KBM-7 (cell line): ENCODE results near the gene ATP13A1.
"Not testable (repeated sequence)": the region's sequence is repeated elsewhere in the genome, so short reads cannot be mapped to it uniquely, and the experiment has no call there.

Source experiments
- DNase-seq: peaks from one replicate; pipeline ENCODE4 v3.0.0-alpha.2; 2015
- in situ Hi-C: fragments of 300-500 bp; cut with MboI; formaldehyde crosslinking; loops from 2 replicates; pipeline ENCODE4 v1.14.3; 2020; ENCODE audit warnings: low sequenced_read_pairs, low pct_unique_long_range_greater_than_20kb, mixed read lengths

The ATP13A1 gene

DNA sequence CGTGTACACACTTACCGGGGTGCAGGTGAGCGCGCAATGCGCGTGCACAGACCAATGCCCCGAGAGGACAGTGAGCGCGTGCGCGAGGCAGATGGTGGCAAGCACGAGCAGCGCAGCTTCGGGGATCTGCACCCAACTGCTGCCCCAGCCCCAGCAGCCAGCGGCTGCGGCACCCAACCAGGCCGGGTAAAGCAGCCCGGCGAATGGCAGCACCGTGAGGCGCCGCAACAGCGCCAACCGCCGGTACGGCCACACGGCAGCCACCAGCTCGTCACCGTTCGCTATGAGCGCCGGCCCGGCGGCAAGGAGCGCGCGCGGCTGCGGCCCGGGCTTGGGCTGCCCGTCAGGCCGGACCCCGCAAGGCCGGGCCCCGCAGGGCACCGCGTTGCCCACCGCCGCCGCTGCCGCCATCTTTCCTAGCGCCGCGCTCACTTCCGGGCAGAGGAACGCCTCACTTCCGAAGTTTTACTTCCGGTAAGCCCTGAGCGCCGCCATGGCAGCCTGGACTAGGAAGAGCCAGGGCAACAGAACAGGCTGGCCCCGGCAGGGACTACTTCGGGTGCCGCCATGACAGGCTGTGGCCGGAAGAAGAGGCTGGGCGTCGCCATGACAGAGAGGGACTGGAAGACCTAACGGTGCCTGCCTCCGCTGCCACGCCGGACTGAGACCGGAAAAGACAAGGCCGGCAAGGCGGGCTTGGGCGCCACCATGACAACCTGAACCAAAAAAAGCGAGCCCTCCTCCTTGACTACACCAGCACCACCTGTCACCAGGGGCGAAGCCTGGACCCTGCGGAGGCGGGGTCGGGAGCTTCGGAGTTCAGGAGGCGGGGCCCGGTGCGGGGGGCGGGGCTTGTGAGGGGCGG lies at the start of gene ATP13A1:
Gene ATP13A1 (minus strand): TSS at position 421 of the 865 bp plus-strand sequence. CDS start 10 bp downstream, at position 411.
- in situ Hi-C loops = no loop called here
- DNase-seq = peak; percentile 98

DNA sequence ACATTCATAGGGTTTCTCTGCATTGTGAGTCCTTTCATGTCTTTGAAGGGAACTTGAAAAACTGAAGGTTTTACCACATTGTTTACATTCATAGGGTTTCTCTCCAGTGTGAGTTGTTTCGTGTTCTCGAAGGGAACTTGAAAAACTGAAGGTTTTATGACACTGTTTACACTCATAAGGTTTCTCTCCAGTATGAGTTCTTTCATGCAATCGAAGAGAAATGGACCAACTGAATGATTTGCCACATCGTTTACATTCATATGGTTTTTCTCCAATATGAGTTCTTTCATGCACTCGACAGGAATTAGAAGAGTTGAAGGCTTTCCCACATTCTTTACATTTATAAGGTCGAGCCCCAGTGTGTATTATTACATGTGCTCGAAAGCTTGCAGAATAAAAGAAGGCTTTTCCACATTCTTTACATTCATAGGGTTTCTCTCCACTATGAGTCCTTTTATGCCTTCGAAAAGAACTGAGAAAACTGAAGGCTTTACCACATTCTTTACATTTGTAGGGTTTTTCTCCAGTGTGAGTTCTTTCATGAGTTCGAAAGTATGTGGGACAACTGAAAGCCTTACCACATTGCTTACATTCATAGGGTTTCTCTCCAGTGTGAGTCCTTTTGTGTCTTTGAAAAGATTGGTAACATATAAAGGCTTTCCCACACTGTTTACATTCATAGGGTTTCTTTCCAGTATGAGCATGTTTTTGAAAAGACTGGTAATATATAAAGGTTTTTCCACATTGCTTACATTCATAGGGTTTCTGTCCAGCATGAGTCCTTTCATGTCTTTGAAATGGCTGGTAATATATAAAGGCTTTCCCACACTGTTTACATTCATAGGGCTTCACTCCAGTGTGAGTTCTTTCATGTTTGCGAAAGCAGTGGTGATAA lies 48.7 kb upstream of the ATP13A1 start:
- in situ Hi-C loops = no loop called here
- DNase-seq = no peak

DNA sequence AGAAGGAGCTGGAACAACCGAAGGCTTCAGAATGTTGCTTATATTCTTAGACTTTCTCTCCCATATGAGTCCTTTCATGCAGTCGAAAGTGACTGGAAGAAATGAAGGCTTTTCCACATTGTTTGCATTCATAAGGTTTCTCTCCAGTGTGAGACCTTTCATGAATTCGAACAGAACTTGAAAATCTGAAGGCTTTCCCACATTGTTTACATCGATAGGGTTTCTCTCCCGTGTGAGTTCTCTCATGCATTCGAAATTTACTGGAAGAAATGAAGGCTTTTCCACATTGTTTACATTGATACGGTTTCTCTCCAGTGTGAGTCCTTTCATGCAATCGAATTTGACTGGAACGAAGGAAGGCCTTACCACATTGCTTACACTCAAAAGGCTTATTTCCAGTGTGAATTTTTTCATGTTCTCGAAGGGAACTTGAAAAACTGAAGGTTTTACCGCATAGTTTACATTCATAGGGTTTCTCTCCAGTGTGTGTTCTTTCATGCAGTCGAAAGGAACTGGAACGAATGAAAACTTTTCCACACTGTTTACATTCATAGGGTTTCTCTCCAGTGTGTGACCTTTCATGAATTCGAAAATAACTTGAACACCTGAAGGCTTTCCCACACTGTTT lies 47.9 kb upstream of the ATP13A1 start:
- in situ Hi-C loops = no loop called here

DNA sequence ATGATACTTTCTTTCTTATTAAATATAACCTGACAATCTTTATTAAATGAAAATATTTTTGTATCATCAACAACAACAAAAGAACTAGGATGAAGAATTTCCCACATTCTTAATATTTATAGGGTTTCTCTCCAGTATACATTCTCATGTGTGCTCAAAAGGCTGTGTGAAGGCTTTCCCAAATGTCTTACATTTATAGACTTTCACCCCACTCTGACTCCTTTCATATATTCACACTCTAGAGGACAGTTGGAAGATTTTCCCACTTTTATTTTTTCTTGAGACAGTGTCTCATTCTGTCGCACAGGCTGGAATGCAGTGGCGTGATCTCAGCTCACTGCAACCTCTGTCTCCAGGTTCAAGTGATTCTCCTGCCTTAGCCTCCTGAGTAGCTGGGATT lies 47.0 kb upstream of the ATP13A1 start:
- no peak for DNase-seq
- in situ Hi-C loops = no loop called here

More for the DNA sequence above, 47.9 kb upstream of the ATP13A1 start:
- DNase-seq = no peak

DNA sequence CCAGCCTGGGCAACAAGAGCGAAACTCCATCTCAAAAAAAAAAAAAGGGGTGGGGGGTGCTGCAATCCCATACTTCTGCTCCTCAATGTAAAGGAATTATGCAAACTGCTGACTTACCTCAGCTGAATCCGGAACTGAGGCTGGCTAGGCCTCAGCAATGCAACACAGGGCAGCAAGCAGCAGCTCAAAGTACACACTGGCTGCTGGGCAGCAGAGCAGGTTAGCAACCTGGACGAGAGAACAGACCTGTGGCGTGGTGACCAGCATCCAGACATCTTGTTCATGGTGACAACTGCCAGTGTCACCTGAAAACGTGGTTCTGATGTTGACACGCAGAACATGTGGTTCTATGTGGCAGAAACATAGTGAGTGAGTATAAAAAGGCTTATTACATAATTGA lies 41.4 kb upstream of the ATP13A1 start:
- in situ Hi-C loops = no loop called here
- DNase-seq = no peak

DNA sequence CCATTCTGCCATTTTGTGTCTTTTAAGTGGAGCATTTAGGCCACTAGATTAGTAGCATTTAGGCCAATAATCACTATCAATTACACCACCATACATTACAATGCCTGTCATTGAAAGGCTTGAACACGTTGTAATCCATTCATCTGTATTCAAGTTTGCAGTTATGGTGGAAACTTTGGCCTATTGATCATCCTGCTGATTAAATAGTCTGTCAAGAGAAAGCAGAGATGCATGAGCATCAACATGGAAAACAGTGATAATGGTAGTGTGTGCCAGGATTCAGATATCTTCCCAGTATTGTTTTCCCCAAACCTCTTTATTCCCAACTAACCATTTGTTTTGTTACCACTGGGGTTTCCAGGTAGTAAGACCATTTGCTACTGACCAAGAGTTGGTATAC lies 37.0 kb upstream of the ATP13A1 start:
- in situ Hi-C loops, DNase-seq: not testable (repeated sequence)

DNA sequence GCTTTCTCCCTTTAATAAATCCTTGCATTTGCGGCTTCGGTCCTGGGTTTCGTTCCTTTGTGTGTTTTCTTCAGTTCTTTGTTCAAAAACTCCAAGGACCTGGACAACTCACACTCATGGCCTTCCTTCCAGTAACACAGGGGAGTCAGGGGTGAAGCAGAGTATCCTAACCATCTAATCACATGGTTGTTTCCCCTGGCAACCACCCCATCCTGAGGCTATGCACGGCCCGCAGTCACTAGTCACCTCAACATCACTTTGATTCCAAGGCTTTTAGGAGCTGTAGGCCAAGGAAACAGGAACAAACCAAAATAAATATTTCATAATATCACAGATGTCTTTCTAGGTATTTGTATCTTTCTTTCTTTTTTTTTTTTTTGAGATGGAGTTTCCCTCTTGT lies 34.1 kb upstream of the ATP13A1 start:
- no peak for DNase-seq
- in situ Hi-C loops = no loop called here

DNA sequence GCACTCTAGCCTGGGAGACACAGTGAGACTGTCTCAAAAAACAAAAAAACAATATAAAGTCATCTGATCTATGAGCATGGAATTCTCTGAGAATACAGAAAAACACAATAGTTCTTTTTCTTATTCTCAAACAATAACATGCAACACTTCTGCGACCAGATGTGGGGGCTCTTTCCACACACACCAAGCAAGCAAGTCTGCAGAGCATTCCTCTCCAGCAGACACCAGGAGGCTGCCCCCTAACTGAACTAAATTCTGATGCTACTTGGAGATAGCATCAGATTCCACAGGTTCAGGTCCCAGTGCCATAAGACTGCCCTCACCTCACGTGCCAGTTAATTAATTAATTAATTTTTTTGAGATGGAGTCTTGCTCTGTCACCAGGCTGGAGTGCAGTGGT lies 32.9 kb upstream of the ATP13A1 start:
- in situ Hi-C loops = no loop called here
- DNase-seq = no peak

DNA sequence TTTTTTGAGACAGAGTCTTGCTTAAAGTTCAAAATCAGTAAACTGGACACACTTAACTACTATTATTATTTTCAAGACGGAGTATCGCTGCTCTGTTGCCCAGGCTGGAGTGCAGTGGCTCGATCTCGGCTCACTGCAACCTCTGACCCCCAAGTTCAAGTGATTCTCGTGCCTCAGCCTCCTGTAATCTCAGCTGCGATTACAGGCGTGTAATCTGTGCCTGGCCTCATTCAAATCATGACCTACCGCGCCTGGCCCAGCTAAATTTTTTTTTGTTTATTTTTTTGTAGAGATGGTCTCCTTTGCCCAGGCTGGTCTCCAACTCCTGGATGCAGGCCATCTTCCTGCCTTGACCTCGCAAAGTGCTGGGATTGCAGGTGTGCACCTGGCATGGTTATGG lies 28.2 kb upstream of the ATP13A1 start:
- DNase-seq = no peak
- in situ Hi-C loops = no loop called here

DNA sequence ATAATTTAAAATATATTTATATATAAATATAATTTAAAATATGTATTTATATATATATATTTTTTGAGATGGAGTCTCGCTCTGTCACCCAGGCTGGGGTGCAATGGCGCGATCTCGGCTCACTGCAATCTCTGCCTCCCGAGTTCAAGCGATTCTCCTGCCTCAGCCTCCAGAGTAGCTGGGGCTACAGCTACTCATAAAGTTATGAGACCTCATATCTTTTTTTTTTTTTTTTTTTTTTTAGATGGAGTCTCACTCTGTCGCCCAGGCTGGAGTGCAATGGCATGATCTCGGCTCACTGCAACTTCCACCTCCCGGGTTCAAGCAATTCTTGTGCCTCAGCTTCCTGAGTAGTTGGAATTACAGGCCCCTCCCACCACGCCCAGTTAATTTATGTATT lies 25.5 kb upstream of the ATP13A1 start:
- in situ Hi-C loops = not testable (repeated sequence)
- peak; percentile 36 for DNase-seq

DNA sequence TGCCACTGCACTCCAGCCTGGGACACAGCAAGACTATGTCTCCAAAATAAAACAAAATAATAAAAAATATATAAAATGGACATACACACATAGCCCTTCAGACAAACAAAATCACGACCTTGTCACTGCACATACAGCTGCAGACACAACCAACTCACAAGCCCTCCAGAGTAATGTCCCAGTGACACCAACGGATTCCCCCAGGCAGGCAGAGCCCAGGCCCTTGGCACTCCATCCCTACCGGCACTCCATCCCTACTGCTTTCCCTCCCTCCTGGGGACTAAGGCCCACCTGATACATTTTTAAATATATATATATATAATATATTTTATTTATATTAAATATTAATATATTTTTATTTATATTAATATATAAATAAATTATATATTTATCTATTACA lies 23.6 kb upstream of the ATP13A1 start:
- in situ Hi-C loops = no loop called here
- peak; percentile 27 for DNase-seq

DNA sequence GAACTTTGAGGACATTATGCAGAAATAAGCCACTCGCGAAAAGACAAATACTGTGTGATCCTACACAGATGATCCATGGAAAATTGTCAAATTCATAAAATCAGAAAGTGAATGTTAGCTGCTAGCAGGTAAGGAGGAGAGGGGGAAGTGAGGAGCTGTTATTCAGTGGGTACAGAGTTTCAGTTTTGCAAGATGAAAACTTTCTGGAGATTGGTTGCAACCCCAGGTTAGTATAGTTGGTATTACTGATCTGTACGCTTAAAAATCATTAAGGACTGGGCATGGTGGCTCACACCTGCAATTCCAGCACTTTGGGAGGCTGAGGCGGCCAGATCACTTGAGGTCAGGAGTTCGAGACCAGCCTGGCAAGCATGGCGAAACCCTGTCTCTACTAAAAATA lies 23.1 kb upstream of the ATP13A1 start:
- DNase-seq = peak; percentile 21
- in situ Hi-C loops = no loop called here

DNA sequence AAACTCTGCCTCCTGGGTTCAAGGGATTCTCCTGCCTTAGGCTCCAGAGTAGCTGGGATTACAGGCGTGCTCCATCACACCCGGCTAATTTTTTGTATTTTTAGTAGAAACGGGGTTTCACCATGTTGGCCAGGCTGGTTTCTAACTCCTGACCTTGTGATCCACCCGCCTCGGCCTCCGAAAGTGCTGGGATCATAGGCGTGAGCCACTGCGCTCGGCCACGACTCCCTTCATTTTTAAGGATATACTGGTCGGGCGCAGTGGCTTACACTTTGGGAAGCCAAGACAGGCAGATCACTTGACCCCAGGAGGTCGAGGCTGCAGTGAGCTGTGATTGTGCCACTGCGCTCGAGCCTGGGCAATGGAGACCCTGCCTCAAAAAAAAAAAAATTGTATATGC lies 22.6 kb upstream of the ATP13A1 start:
- in situ Hi-C loops, DNase-seq: not testable (repeated sequence)

DNA sequence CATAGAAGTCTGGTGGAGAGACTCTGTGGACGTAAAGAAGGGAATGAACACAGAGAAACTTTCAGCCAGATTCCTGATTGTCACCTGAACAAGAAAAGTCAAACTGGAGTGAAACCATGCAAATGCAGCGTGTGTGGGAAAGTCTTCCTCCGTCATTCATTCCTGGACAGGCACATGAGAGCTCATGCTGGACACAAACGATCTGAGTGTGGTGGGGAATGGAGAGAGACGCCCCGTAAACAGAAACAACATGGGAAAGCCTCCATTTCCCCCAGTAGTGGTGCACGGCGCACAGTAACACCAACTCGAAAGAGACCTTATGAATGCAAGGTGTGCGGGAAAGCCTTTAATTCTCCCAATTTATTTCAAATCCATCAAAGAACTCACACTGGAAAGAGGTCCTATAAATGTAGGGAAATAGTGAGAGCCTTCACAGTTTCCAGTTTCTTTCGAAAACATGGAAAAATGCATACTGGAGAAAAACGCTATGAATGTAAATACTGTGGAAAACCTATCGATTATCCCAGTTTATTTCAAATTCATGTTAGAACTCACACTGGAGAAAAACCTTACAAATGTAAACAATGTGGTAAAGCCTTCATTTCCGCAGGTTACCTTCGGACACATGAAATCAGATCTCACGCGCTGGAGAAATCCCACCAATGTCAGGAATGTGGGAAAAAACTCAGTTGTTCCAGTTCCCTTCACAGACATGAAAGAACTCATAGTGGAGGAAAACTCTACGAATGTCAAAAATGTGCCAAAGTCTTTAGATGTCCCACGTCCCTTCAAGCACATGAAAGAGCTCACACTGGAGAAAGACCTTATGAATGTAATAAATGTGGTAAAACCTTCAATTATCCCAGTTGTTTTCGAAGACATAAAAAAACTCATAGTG lies 15.9 kb upstream of the ATP13A1 start:
- DNase-seq = no peak
- in situ Hi-C loops = no loop called here

DNA sequence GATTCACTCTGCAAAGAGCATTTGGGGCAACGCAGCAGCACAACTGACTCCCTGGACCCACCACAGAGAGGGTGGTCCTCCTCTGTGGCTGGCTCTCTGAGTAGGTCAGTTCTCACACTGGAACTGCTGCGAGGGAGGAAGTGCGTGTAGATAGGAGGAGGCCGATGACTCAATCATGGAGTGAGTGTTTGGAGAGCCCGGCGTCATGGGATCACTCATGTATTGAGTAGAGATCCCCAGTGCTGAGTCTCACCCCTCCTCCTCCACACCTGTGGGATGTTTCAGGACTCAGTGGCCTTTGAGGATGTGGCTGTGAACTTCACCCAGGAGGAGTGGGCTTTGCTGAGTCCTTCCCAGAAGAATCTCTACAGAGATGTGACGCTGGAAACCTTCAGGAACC lies 14.1 kb upstream of the ATP13A1 start:
- no peak for DNase-seq
- in situ Hi-C loops = no loop called here

DNA sequence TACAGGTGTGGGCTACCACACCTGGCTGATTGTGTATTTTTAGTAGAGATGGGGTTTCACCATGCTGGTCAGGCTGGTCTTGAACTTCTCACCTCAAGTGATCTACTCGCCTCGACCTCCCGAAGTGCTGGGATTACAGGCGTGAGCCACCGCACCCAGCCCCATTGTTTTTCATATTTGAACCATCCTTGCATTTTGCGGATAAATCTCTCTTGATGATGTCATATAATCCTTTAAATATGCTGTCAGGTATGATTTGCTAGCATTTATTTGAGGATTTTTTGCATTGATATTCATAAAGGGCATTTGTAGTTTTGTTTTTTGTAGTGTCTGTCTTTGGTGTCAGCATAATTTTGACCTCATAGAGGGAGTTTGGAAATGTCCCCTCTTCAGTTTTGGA lies 10.8 kb upstream of the ATP13A1 start:
- no peak for DNase-seq
- in situ Hi-C loops = no loop called here

DNA sequence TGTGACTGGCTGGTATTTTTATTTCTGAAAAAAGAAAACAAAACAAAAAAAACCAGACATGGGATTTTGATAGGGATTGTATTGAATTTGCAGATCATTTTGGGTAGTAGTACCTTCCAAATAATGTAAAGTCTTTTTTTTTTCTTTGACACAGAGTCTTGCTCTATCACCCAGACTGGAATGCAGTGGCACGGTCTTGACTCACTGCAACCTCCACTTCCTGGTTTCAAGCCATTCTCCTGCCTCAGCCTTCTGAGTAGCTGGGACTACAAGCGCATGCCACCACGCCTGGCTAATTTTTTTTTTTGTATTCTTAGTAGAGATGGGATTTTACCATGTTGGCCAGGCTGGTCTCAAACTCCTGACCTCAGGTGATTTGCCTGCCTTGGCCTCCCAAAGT lies 9.3 kb upstream of the ATP13A1 start:
- DNase-seq = no peak
- in situ Hi-C loops = no loop called here

DNA sequence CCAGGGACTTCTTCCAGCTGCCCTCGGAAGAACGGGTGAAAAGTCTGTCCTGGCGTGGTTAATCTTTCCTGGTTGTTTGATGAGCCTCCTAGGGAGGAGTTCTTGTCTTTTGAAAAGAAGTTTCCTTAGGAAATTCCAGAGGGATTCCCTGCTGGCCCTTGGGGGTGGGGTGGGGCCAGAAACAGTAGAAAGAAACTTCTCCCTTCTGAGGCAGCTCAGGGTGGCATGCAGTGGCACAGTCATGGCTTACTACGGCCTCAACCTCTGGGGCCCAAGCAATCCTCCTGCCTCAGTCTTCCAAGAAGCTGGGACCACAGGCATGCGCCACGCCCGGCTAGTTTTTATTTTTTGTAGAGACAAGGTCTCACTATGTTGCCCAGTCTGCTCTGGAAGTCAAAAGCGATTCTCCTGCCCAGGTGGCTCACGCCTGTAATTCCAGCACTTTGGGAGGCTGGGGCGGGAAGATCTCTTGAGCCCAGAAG lies 6.6 kb upstream of the ATP13A1 start:
- DNase-seq = no peak
- in situ Hi-C loops = no loop called here
